Adrenal gland (tissue), 5 donors: ENCODE results near the gene OSMR.

Experiments
- POLR2A ChIP-seq, 2 donors: fragments of 450-650 bp; IDR thresholded peaks; one replicate each; pipeline ENCODE4 v1.6.1; 2017; ENCODE audit warnings: antibody characterized with exemption in 2 of 2, mild to moderate bottlenecking in 2 of 2, moderate library complexity in 1 of 2
- TF ChIP-seq, protein P1 (sequence below), 6 experiments: fragments of 450-650 bp in 4 of 6; fragments of 200-600 bp in 2 of 6; sonication (generic) in 1 of 6; IDR thresholded peaks; 1 replicate in 5 of 6; 2 replicates in 1 of 6; pipeline versions ENCODE4 v1.5.1 to v1.8.0; 2016 to 2021; ENCODE audit warnings: antibody characterized with exemption in 6 of 6, mild to moderate bottlenecking in 2 of 6, moderate library complexity in 1 of 6
- donor health status: DM: no; HTN: no; CAD: no.

DNA sequence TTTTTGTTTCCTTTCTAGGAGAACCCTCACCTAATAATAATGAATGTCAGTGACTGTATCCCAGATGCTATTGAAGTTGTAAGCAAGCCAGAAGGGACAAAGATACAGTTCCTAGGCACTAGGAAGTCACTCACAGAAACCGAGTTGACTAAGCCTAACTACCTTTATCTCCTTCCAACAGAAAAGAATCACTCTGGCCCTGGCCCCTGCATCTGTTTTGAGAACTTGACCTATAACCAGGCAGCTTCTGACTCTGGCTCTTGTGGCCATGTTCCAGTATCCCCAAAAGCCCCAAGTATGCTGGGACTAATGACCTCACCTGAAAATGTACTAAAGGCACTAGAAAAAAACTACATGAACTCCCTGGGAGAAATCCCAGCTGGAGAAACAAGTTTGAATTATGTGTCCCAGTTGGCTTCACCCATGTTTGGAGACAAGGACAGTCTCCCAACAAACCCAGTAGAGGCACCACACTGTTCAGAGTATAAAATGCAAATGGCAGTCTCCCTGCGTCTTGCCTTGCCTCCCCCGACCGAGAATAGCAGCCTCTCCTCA lies 87.1 kb downstream of the OSMR start:
- TF ChIP-seq, protein P1, sequence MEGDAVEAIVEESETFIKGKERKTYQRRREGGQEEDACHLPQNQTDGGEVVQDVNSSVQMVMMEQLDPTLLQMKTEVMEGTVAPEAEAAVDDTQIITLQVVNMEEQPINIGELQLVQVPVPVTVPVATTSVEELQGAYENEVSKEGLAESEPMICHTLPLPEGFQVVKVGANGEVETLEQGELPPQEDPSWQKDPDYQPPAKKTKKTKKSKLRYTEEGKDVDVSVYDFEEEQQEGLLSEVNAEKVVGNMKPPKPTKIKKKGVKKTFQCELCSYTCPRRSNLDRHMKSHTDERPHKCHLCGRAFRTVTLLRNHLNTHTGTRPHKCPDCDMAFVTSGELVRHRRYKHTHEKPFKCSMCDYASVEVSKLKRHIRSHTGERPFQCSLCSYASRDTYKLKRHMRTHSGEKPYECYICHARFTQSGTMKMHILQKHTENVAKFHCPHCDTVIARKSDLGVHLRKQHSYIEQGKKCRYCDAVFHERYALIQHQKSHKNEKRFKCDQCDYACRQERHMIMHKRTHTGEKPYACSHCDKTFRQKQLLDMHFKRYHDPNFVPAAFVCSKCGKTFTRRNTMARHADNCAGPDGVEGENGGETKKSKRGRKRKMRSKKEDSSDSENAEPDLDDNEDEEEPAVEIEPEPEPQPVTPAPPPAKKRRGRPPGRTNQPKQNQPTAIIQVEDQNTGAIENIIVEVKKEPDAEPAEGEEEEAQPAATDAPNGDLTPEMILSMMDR (IDR thresholded peaks at IDR 0.05) = no peak
- no peak for TF ChIP-seq POLR2A (IDR thresholded peaks at IDR 0.05)
